ENCODE measurements around the gene SUPT5H.

The SUPT5H gene

DNA sequence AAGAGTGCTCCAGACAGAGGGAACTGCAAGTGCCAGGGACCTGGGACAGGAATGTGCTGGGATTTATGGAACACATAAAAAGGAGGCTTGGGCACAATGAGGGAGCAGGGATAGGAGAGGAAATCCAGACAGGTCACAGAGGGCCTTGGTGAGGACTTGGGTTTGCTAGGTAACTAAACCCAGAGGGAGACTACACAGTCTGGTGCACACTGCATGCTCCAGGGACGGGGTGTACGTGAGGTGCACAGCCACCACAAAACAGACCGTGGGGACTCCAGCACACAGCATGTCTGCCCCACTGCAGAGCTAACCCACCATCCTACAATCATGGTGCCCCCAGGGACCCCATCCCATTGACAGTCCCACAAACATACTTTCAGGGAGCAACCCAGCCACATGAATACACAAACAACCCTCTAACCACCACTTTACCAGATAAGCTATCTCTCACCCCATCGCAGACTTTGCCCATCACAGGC lies 44.3 kb upstream of the SUPT5H start:
- no peak for TF ChIP-seq CTCF (IDR thresholded peaks at IDR 0.05)
- no peak for DNase-seq
- Histone ChIP-seq H3K27me3 (no peaks in the 10 kb centered on the region), H3K4me1 (peaks cover 6 to 61% (median 47%) of the 10 kb centered on the region in 4 donors), H3K27ac (peak overlapping the region; percentile 99 to 100), H3K36me3 (peaks cover 0 to 20% (median 8%) of the 10 kb centered on the region in 3 donors), H3K9me3 (no peaks in the 10 kb centered on the region), H3K4me3 (no peak overlapping the region)
- intact Hi-C loops (cut with DNase I; ENCODE audit: low total_unique reads): no loop called here

- Histone ChIP-seq H3K27me3 (no peaks in the 10 kb centered on the region), H3K4me3 (peak overlapping the region in 1 of 2 donors; percentile 63), H3K4me1 (peaks cover 6 to 61% (median 47%) of the 10 kb centered on the region in 4 donors), H3K9me3 (no peaks in the 10 kb centered on the region), H3K36me3 (peaks cover 0 to 15% (median 5%) of the 10 kb centered on the region in 3 donors), H3K27ac (peak overlapping the region; percentile 99 to 100)
- peak; percentile 64 to 89 for DNase-seq
- TF ChIP-seq CTCF (IDR thresholded peaks at IDR 0.05): no peak
- intact Hi-C loops (cut with DNase I; ENCODE audit: low total_unique reads): no loop called here
Observed at GRCh38 chr19:39401549-39402345, 43.6 kb upstream of the SUPT5H start.

DNA sequence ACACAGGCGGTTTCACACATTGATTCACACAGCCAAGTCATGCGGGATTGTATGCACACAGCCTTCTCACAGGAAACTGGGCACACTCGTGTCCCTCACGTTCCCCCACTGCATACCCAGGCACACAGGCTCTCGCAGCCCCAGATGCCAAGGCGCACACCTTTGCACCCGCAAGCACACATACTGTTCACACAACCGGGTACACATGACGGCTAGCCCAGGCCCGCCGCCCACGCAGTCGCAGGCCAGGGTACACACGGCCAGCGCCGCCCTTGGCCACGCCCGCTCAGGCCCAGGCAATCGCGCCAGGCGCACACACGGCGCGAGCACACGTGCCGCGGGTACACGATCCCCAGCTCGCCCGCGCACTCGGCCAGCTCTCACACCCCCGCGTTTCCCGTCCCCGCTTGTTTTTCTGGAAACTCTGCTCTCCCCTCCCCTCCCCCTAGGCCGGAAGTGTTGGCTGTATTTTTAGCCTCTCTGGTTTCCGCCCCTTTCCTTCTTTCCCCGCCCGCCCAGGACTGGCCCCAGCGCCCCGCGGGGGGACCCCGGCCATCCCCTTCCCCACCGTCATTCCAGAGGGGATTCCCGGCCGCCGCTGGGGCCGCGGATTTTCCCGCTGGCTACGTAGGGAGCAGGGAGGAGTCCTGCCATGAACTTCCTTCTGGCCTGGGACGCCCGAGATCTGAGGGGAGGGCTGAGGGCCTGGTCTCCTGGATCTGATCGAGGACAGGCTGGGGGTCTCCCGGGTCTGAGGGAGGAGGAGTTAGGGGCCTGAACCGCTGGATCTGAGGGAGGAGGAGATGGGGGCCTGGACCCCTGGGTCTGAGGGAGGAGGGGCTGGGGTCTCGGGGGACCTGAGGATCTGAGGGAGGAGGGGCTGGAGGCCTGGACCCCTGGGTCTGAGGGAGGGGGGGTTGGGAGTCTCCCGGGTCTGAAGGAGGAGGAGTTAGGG lies 42.8 kb upstream of the SUPT5H start:
- no peaks in the 10 kb centered on the region for H3K27me3 ChIP-seq
- H3K4me3 ChIP-seq: peak overlapping the region; percentile 63 to 66
- H3K27ac ChIP-seq: peak overlapping the region; percentile 99 to 100
- H3K36me3 ChIP-seq: peaks cover 4 to 17% (median 12%) of the 10 kb centered on the region in 3 donors
- peak; percentile 96 to 97 for DNase-seq
- intact Hi-C loops (cut with DNase I; ENCODE audit: low total_unique reads): no loop called here
- no peak for TF ChIP-seq CTCF (IDR thresholded peaks at IDR 0.05)
- H3K9me3 ChIP-seq: no peaks in the 10 kb centered on the region
- H3K4me1 ChIP-seq: peaks cover 6 to 61% (median 42%) of the 10 kb centered on the region in 4 donors

GRCh38 chr19:39403331-39404312 lies 41.8 kb upstream of the SUPT5H start:
- Histone ChIP-seq H3K4me3 (peak overlapping the region; percentile 63 to 66), H3K36me3 (peaks cover 14 to 25% (median 22%) of the 10 kb centered on the region in 3 donors), H3K4me1 (peaks cover 6 to 52% (median 33%) of the 10 kb centered on the region in 4 donors), H3K27me3 (no peaks in the 10 kb centered on the region), H3K9me3 (no peaks in the 10 kb centered on the region), H3K27ac (peak overlapping the region; percentile 99 to 100)
- intact Hi-C loops (cut with DNase I; ENCODE audit: low total_unique reads): no loop called here
- peak; percentile 100 for DNase-seq
- no peak for TF ChIP-seq CTCF (IDR thresholded peaks at IDR 0.05)
